LHCN-M2 (cell line): Measurements from ENCODE around the gene WDR90. TPM values are rescaled to one million over a fixed set of nuclear protein-coding genes. Genes with fewer than 3 reads are reported as not detected.
A peak's percentile ranks its signal among the peaks of the same experiment; 100 is the strongest.
"Not testable (repeated sequence)": the region's sequence is repeated elsewhere in the genome, so short reads cannot be mapped to it uniquely, and the experiment has no call there.

Source experiments
- DNase-seq: peaks from one replicate; pipeline ENCODE4 v3.0.0-alpha.2; 2012; ENCODE audit warnings: low read depth
- total RNA-seq: library from RNA; depleted of rRNA; stranded (reverse); fragments of >200 nt; gene quantifications from 2 replicates; pipeline ENCODE4 v1.2.3, GENCODE V29; 2014

WDR90 gene
- total RNA-seq, 1 experiment from 2014 or later = 23.4 TPM

- peak; percentile 36 for DNase-seq
Measured at GRCh38 chr16:685967-686366, 36.8 kb downstream of the WDR90 start.

DNA sequence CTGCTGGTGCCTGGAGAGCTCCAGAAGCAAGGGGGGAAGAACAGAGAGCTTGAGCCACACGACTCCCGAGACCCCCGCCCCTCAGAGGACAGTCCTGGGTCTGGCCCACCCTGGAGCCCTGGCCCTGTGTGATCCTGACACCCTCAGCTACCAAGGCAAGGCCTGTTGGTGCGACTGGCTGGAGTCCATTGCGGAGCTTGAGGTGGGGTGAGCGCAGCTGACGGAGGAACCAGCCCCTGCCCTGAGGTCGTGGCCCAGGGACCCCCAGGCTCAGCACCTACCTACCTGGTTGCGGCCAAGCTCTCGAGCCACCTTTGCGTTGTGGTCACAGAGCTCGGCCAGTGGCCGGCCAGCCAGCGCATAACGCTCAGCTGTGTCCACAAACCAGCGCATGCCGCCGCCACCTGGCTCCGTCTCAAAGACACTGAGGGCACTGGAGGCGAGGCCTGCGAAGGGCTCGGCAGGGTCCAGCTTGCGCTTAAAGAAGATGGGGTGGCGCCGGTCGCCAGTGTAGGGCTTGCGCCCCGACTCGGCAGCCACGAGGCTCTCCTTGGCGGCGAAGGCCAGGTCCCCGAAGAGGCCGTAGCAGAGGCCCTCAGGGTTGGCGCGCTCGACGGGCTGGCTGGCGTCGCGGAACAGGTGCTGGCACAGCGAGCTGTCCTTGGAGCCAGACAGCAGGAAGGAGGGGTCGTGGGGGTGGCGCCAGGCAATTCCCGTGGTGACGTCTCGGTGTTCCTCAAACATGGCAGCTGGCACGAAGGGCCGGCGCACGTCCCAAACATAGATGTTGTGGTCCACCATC lies 37.5 kb downstream of the WDR90 start:
- no peak for DNase-seq

- no peak for DNase-seq
Measured at GRCh38 chr16:687499-687898, 38.3 kb downstream of the WDR90 start.

- DNase-seq = no peak
Measured at GRCh38 chr16:689175-689897, 40.2 kb downstream of the WDR90 start.

GRCh38 chr16:691242-691641 lies 42.1 kb downstream of the WDR90 start:
- not testable (repeated sequence) for DNase-seq

DNA sequence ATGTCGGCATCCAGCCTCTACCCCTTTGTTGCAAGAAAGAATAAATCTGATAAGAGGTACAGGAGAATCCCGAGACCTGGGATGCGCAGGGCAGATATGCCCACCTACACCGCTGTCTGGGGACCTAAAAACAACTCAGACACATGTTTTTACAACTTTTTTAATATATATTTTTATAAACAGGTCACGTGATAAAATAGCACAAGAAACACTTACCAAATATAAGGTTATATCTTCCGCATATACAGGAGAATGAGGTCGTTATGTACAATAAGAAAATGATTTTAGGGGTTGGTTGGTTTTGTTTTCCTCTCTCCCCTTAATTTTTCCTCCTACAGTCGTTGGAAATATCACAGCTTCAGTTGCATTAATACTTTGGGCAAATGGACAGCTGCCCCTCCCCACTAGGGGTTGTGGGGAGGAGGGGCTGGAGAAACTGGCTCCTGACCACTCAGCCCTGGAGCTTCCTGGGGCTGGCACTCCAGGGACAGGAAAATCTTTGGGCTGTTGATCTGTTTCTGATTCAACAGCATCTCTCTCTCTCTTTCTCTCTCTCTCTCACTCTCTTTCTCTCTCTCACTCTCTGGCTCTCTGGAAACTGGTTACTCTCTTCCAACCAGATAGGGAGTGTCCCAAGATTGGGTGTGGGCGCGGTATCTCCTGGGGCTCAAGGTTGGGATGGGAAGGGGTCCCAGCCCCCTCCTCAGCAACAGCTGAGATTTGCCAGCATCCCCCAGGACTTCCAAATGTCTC lies 43.4 kb downstream of the WDR90 start:
- no peak for DNase-seq

DNA sequence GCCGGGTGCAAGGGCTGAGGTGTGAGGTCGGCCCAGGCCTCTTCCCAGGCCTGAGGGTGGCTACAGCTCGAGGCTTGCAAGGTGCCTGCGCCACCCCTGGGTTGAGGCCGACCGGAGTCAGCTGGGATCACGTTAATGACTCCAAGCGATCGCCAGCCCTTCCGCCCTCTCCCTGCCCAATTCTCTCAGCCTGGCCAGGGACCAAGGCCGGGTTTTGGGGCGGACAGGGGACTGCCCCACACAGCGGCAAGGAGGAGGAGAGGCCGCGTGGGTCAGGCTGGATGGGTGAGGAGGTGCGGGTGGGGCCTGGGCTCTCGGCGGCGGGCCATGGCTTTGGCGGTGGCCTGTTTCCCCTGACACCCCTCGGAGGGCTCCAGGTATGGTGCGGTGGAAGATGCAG lies 44.2 kb downstream of the WDR90 start:
- no peak for DNase-seq

GRCh38 chr16:693766-694165 lies 44.6 kb downstream of the WDR90 start:
- no peak for DNase-seq

DNA sequence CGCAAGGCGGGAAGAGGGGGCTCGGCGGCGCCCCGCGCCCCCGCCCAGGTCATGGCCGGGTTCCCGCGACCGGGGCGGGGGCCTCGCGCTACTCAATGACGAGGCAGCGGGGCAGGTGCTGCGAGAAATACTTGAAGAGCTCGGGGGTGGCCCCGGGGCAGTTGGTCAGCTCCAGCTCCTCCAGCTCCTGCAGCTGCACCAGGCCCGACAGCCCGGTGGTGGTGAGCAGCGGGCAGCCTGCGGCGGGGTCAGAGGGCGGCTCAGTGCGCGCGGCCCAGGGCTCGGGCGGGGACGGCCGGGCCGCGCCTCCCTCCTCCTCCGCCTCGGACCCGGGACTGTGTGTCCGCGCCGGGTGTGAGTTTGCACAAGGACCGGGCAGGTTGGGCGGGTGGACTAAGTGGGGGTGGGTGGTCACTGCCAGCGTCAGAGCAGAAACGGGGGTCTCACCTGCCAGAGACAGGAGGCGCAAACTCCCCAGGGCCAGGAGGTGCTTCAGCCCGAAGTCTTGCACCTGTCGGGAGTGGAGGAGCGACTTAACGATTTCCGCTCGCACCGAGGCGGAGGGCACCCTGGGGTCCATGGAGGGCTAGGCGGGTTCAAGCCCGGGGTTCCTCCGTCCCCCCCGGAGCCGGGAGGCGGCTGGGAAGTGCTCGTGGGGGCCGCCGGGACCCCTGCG lies 45.2 kb downstream of the WDR90 start:
- DNase-seq = no peak

DNA sequence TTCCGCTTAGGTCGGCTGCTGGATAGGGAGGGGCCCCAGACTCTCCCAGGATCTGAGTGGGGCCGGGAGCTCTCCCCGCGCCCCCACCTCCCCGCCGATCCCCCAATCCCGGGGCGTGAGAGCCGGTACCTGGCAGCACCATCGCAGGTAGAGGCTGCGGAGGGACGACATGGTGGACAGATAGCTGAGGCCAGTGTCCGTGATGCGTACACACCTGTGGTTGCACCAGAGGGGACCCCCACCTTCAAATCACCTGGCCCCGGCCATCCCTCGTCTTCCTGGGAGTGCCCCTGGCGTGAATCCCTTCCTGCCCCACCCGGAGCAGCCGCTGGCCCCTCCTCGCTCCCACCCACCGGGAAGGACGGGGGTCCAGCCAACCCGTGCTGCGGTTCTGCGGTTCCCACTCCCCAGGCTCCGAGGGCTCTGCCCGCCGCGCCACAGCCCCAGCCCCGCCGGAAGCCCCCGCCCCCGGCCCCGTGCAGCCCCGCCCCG lies 45.7 kb downstream of the WDR90 start:
- no peak for DNase-seq

- no peak for DNase-seq
Measured at GRCh38 chr16:695355-696089, 46.4 kb downstream of the WDR90 start.

- DNase-seq = no peak
Measured at GRCh38 chr16:698911-699671, 49.9 kb downstream of the WDR90 start.

- DNase-seq = no peak
Measured at GRCh38 chr16:700684-701584, 51.8 kb downstream of the WDR90 start.

- no peak for DNase-seq
Measured at GRCh38 chr16:702341-702740, 53.2 kb downstream of the WDR90 start.

GRCh38 chr16:703406-703805 lies 54.2 kb downstream of the WDR90 start:
- DNase-seq = no peak

DNA sequence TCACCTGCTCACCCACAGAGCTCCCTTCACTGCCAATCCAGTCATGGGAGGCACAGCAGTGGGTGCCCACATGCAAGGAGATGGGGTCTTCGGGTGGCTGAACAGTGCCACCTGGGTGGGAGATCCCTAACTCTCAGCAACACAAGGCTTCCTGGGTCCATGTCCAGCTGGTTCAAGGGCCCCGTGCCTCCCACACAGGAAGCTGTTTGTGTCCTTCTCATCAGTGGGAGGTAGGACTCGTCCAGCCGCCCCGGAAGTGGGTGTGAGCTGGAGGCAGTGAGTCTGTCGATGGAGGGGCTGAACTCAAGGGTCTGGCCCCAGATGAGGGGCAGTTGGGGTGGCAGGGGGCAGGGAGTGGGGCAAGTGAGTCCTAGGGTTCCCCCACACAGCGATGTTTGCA lies 54.9 kb downstream of the WDR90 start:
- DNase-seq = no peak

- no peak for DNase-seq
Measured at GRCh38 chr16:704552-705380, 55.6 kb downstream of the WDR90 start.
